C4-2B (cell line): ENCODE measurements around the gene EP300.

Experiments
- ZFX ChIP-seq: fragments of 450-650 bp; IDR thresholded peaks from 2 replicates; pipeline ENCODE4 v1.6.1; 2017
- TF ChIP-seq, protein P1 (sequence below): fragments of 450-650 bp; conservative IDR thresholded peaks from 2 replicates; pipeline ENCODE4 v1.5.1; 2017; ENCODE audit warnings: mild to moderate bottlenecking

DNA sequence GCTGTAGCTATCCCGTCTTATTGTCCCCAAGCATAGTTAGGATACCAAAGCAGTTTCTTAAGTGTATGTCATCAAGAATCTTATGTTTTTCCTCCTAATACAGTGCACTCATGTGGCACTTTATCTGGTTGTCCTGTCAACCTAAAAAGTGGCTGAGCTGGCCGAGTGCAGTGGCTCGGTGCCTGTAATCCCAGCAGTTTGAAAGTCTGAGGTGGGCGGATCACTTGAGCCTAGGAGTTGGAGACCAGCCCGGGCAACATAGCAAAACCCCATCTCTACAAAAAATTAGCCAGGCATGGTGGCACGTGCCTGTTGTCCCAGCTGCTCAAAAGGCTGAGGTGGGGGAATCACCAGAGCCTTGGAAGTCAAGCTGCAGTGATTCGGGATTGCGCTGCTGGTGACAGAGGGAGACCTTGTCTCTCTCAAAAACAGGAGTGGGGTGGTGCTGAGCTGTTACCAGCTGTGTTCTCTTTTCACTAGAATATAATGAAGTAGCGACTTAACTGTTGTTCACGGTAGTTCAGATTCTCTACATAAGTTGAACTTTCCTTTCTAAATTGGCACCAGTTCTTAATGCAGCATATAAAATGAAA, 48.1 kb downstream of the EP300 start:
- TF ChIP-seq, protein P1, sequence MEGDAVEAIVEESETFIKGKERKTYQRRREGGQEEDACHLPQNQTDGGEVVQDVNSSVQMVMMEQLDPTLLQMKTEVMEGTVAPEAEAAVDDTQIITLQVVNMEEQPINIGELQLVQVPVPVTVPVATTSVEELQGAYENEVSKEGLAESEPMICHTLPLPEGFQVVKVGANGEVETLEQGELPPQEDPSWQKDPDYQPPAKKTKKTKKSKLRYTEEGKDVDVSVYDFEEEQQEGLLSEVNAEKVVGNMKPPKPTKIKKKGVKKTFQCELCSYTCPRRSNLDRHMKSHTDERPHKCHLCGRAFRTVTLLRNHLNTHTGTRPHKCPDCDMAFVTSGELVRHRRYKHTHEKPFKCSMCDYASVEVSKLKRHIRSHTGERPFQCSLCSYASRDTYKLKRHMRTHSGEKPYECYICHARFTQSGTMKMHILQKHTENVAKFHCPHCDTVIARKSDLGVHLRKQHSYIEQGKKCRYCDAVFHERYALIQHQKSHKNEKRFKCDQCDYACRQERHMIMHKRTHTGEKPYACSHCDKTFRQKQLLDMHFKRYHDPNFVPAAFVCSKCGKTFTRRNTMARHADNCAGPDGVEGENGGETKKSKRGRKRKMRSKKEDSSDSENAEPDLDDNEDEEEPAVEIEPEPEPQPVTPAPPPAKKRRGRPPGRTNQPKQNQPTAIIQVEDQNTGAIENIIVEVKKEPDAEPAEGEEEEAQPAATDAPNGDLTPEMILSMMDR = no peak
- TF ChIP-seq ZFX = no peak
